GM18505 (cell line): ENCODE measurements around the gene MBD3L2B.

Source experiments
- ATAC-seq: cut with Tn5 transposase; IDR thresholded peaks from one replicate; pipeline ENCODE4 v1.9.1; 2021; ENCODE audit not compliant: unreplicated experiment
- POLR2A ChIP-seq: IDR thresholded peaks from 4 replicates; pipeline ENCODE4 v1.6.1; 2011; ENCODE audit warnings: borderline replicate concordance; ENCODE audit not compliant: insufficient read depth, insufficient read length; ENCODE audit errors: extremely low read depth

MBD3L2B gene

DNA sequence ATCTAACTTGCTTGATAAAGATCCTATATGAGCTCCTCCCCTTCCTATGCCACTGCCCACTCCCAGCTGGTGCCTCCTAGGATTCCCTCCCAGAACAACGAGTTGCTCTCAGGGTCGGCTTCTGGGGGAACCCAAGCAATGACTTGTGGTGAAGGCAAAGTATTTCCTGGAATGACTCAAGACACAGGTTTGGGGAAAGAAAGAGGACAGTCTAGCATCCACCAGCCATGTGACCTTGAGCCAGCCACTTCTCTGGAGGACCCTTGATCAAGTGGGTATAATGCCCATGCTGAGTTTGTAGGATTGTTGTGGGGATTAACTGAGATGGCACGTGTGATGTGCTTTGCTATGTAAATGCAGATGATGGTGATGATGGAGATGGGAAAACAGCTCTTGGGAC, 33.0 kb downstream of the MBD3L2B start:
- no peak for ATAC-seq
- no peak for TF ChIP-seq POLR2A

DNA sequence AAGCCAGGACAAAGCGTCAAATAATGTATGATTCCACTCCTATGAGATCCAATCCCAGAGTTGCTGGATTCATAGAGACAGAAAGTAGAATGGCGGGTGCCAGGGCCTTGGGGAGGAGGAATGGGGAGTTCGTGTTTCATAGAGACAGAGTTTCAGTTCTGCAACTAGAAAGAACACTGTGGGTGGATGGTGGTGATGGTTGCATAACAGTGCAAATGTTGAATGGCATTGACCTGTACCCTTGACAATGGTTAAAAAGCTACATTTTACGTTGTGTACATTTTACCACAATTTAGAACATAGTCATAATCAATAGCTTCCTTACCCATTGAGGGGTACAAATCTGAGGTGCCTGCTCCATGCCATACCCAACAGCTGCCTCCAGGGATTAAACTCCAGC, 33.4 kb downstream of the MBD3L2B start:
- no peak for ATAC-seq
- no peak for TF ChIP-seq POLR2A

DNA sequence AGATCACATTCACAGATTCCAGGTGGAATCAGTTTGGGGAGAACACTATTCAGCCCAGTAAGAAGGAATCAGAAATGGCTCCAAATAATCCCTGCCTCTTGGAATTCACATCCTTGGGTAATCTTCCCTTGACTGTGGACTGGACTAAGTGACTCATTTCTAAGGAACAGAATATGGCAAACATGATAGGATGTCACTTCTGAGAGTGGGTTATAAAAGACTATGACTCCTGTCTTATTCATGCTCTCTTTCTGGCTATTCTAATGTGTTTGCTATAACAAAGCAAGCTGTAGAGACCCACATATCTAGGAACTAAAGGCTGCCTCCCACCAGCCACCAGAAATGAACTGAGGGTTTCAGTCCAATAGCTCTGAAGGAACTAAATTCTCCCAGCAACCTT, 37.8 kb downstream of the MBD3L2B start:
- ATAC-seq, result no peak
- no peak for TF ChIP-seq POLR2A

DNA sequence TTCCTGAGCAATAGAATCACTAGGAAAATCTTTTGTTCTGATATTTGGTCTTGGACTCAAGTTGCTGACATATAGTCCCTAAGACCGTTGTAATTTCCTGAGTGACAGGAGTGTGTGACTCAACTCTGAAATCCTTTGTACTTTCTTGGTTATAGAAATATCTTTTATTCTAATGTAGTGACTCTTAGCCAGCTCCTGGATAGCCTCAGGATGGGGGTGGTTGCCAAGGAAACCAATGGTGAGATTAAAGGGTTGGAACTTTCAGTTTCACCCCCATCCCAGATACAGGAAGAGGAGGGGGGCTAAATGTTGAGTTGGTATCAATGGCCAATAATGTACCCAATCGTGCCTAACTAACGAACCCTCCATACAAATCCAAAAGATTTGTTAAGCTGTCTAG, 41.8 kb downstream of the MBD3L2B start:
- no peak for ATAC-seq
- no peak for TF ChIP-seq POLR2A

DNA sequence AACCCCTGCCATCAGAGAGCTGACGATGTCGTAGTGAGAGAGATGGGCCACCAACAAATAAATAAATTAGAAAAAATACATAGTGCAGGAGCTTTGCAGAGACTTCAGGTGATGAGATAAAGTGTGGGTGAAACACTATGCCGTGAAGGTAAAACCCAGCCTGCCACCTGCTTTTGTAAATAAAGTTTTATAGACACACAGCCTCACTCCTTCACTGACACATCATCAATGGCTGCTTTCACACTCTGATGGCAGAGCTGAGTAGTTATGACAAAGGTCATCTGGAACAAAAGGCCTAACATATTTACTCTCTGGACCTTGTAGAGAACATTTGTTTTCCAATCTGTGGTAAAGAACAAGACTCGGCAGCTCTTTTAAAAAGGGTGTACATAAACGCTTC, 45.0 kb downstream of the MBD3L2B start:
- no peak for TF ChIP-seq POLR2A

DNA sequence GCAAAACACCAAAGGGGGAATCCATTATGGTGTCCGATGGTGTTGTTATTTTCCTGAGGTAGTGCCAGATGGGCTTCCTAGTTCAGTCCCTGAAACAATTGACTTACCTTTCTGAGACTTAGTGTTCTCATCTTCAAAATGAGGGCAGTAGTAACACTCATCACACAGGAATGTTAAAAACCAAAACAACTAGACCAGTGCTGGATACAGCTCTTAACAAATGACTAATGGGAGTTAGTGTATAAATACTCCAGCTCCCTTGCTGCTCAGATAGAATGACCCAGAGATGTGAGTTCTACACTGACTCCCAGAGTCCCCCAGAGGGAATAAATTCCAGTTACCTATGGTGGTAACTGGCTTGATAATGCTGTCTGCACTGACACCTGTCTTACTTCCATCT, 49.9 kb downstream of the MBD3L2B start:
- TF ChIP-seq POLR2A, result no peak
- no peak for ATAC-seq

More for the DNA sequence above, 45.0 kb downstream of the MBD3L2B start:
- no peak for ATAC-seq

DNA sequence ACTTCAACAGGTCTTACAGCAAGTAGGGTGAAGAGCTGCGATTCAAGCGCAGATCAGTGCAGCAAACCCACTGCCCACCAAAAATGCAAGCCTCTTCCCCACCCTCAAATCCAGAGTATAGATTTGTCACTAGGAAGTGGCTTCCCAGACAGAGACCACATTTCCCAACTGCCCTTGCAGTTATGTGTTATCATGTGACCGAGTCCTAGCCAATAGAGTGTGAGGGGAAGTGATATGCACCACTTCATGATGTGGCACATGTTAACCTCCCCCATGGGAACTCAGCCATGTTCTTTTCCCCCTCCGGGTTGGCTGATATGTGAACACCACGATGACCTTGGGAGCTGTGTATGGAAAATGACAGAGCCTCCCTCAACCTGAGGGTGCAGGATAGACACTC, 50.8 kb downstream of the MBD3L2B start:
- ATAC-seq, result no peak
- TF ChIP-seq POLR2A, result no peak

DNA sequence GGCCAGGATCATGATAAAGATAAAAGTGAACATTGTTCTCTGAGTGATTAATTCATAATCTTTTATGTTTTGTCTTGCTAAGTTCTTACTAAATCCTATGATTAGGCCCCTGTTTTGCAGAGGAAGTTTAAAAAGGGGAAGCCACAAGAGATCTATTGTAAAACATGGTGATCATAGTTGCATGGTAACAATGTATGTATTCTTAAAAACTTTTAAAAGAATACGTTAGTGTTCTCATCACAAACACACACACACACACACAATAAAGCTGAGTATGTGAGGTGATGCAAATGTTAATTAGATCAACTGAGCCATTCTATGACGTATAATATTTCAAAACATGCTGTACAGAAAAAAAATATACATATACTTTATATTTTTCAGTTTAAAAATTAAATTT, 51.2 kb downstream of the MBD3L2B start:
- ATAC-seq, result no peak
- no peak for TF ChIP-seq POLR2A

DNA sequence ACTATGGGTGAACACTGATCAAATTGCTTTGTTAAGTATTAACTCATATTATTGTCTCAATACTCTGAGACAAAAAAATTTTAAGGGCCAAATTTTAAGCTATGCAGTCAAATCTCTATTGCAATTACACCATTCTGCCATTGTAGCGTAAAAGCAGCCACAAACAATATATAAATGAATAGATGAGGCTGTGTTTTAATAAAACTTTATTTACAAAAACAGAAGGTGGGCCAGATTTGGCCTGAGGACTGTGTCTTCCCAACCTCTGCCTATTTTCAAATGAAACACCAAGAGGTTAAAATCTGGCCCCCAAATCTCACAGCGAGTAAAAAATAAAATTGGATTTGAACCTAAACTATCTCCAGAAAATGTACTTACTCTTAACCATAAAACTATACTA, 51.7 kb downstream of the MBD3L2B start:
- TF ChIP-seq POLR2A, result no peak
- ATAC-seq, result no peak
